ENCODE measurements around the gene GCSH. TPM values are rescaled to one million over a fixed set of nuclear protein-coding genes. Genes with fewer than 3 reads are reported as not detected.
A peak's percentile ranks its signal among the peaks of the same experiment; 100 is the strongest.

Gene GCSH
- total RNA-seq, 2 experiments from 2014 or later, result 10.1 to 13.9 TPM

DNA sequence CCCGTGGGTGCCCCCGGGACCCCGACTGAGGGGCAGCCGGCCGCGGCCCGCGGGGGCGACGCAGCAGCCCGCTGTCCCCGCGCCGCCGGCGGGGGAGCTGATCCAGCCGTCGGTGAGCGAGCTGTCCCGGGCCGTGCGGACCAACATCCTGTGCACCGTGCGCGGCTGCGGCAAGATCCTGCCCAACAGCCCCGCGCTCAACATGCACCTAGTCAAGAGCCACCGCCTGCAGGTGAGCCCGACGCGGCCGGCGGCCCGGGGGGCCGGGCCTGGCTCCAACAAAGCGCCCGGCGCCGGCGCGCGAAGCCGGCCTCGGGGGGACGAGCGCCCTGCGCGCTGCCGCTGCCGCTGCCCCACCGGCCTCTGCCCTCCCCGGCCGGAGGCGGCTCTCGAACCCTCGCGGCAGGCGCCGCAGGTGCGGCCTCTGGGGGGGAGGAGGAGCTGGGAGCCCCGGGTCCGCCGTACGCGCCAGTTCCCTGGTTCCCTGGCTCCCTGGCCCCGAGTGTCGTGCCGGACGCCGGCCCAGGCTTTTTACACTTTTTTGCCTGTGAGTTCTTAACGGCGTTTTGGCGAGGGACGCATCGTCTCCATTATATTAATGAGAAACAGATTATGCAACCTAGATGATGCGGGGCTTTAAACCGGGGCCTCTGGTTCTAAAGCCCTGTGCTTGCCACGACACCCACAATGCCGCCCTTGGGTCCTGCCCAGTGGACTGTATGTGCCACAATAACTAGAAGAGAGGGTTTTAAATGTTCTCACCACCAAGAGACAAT, 60.0 kb downstream of the GCSH start:
- peaks cover 26% of the 10 kb centered on the region for H3K4me1 Mint-ChIP-seq (ENCODE audit: low read depth)
- peak overlapping the region; percentile 76 for H3K27ac Mint-ChIP-seq
- H3K36me3 Mint-ChIP-seq (ENCODE audit: low read depth), result peaks cover 33% of the 10 kb centered on the region
- DNase-seq (peak; percentile 55), ATAC-seq (peak; percentile 77)
- ChIA-PET CTCF (interaction anchor here (0.6 to 4.6 kb wide), 40 partner anchors 9 to 705 kb away, joined by 3 to 107 read pairs (median 4); partner anchors contain the start of genes C16orf46, CENPN, CMC2 and GAN), POLR2A (interaction anchor here (0.6 to 3.0 kb wide), 8 partner anchors 21 to 279 kb away, joined by 3 to 29 read pairs (median 3); partner anchors contain the start of genes C16orf46, CENPN, CMC2 and GAN)
- no peaks in the 10 kb centered on the region for H3K9me3 Mint-ChIP-seq (ENCODE audit: insufficient read depth)
- no peaks in the 10 kb centered on the region for H3K27me3 Mint-ChIP-seq (ENCODE audit: low read depth)
- peak overlapping the region; percentile 80 for H3K4me3 Mint-ChIP-seq

DNA sequence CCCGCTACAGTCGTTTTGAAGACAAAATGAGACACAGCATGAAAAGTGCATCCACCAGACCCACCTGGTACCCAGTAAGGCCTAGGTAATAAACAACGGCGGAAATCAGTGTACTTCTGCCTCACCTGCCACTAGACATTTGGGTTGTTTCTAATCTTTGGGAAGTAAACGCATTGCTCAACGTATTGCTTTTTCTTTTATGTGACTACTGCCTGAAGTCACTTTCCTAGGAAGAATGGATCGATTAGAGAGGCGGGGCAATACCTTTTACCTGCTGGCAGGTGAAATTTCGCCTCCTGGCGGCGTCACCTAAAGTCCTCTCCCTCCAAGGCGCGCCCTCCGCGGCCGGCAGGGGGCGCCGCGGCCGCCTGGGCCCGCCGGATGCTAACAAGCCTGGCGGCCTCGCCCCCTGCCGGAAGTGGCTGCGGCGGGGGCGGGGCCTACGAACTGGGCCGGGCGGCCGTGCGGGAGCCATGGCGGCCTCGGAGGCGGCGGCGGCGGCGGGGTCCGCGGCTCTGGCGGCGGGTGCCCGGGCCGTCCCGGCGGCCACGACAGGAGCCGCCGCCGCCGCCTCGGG, 60.7 kb downstream of the GCSH start, which contains the start of gene ATMIN:
Gene ATMIN (plus strand): TSS at position 445 of the 577 bp plus-strand sequence. CDS start 29 bp downstream, at position 474.
- H3K27me3 Mint-ChIP-seq (ENCODE audit: low read depth), result no peaks in the 10 kb centered on the region
- no peaks in the 10 kb centered on the region for H3K9me3 Mint-ChIP-seq (ENCODE audit: insufficient read depth)
- peak within 1 kb of the TSS; percentile 80 for H3K4me3 Mint-ChIP-seq
- ChIA-PET CTCF (interaction anchor here (0.6 to 4.6 kb wide), 43 partner anchors 9 to 706 kb away, joined by 3 to 107 read pairs (median 4); partner anchors contain the start of genes C16orf46, CENPN, CMC2 and GAN), POLR2A (interaction anchor here (0.6 to 3.0 kb wide), 7 partner anchors 20 to 55 kb away, joined by 3 to 29 read pairs (median 3); partner anchors contain the start of genes C16orf46, CENPN and CMC2)
- peaks cover 26% of the 10 kb centered on the region for H3K4me1 Mint-ChIP-seq (ENCODE audit: low read depth)
- H3K36me3 Mint-ChIP-seq (ENCODE audit: low read depth), result peaks cover 34% of the 10 kb centered on the region
- peak; percentile 94 for ATAC-seq
- DNase-seq, result peak; percentile 88
- H3K27ac Mint-ChIP-seq, result peak within 1 kb of the TSS; percentile 76

Other genes starting within 250 kb of the GCSH start
- 100 to 1,000 TPM in 1 of 2 experiments, 10 to 100 TPM in 1; 95.9 to 108 TPM for gene CMC2, start 89.5 kb downstream of the GCSH start, total RNA-seq
- 10 to 100 TPM; 65.2 to 67.2 TPM for gene CENPN, start 89.2 kb downstream of the GCSH start, total RNA-seq
- gene ATMIN, start 60.6 kb downstream of the GCSH start, total RNA-seq, result 10 to 100 TPM; 23.3 to 27.0 TPM
- gene C16orf46, start 19.2 kb downstream of the GCSH start, total RNA-seq, result under 1 TPM in 1 of 2 experiments, not detected in 1; 0.23 TPM
- not detected for gene BCO1, start 142.3 kb upstream of the GCSH start, total RNA-seq
- 1 to 10 TPM; 7.7 to 8.5 TPM for gene GAN, start 218.6 kb upstream of the GCSH start, total RNA-seq

Measured in activated CD8-positive, alpha-beta T cell treated with anti-CD3 and anti-CD28 coated beads, Interleukin-2, amount 10 ng/mL, durations not matched to agents 7 days and 5 days (primary cell).